Measurements from ENCODE around the gene HEXD. TPM values are rescaled to one million over a fixed set of nuclear protein-coding genes. Genes with fewer than 3 reads are reported as not detected.

The HEXD gene
- total and polyA plus RNA-seq, 10 of the 15 experiments (the other 5 are each of a cell fraction or from before 2014, with no cell fraction given): 1.6 to 24.2 (median 7.0) TPM

- Histone ChIP-seq H3K79me2 (ENCODE audit: control insufficient read depth, insufficient read depth, low read length) (no peaks in the 10 kb centered on the region), H3K4me3 (no peak overlapping the region), H3K27ac (ENCODE audit: control insufficient read depth, insufficient read depth) (no peak overlapping the region), H3K27me3 (replicated peaks in 1 of 2; ENCODE audit: control insufficient read depth in 2 of 2, insufficient read depth in 2 of 2, low read length in 1 of 2) (no peaks in the 10 kb centered on the region), H4K20me1 (ENCODE audit: control insufficient read depth, insufficient read depth) (no peaks in the 10 kb centered on the region), H2AFZ (ENCODE audit: control insufficient read depth, low read depth, low read length) (no peak overlapping the region), H3K4me1 (ENCODE audit: control insufficient read depth, insufficient read depth, low read length) (no peaks in the 10 kb centered on the region), H3K9ac (ENCODE audit: control insufficient read depth, insufficient read depth, low read length) (no peak overlapping the region), H3K9me3 (replicated peaks; ENCODE audit: control insufficient read depth, insufficient read depth, low read length) (no peaks in the 10 kb centered on the region), H3K36me3 (ENCODE audit: control insufficient read depth in 2 of 2, insufficient read depth in 2 of 2, low read length in 1 of 2) (no peaks in the 10 kb centered on the region; a peak in 2 of 4 replicates), H3K4me2 (ENCODE audit: control insufficient read depth, insufficient read depth) (no peak overlapping the region)
- ChIA-PET CTCF (no interaction called here), RAD21 (ENCODE audit: unreplicated experiment) (no interaction called here), SMC1A (ENCODE audit: uncharacterized antibody, unreplicated experiment) (interaction anchor here (0.8 kb wide), 1 partner anchor 30 kb away, joined by 3 read pairs; no protein-coding TSS in a partner anchor), POLR2A (interaction anchor here (0.6 kb wide), 1 partner anchor 500 kb away, joined by 3 read pairs; no protein-coding TSS in a partner anchor)
- intact Hi-C loops (cut with micrococcal nuclease; ENCODE audit: unreplicated experiment): no loop called here
- BruUV-seq (replicated peaks): no TSS peak
- FAIRE-seq: no peak
- in situ Hi-C loops (cut with MboI): no loop called here
- ATAC-seq: no peak
- no peak for DNase-seq (ENCODE audit: low read depth, low spot score)
- 87% methylated on average over 28 of the region's 28 CpGs for WGBS (ENCODE audit: insufficient coverage, insufficient replicate concordance, low lambda C conversion rate, missing lambda C conversion rate)
- TF ChIP-seq TCF12 (IDR thresholded peaks at IDR 0.05; ENCODE audit: low read depth, low read length) (no peak), EZH2 (IDR thresholded peaks at IDR 0.05; ENCODE audit: borderline replicate concordance, control insufficient read depth, low read depth, low read length) (no peak), ZNF687 (IDR thresholded peaks at IDR 0.05) (no peak), KDM1A (IDR thresholded peaks at IDR 0.05; ENCODE audit: borderline replicate concordance) (no peak), SKIL (IDR thresholded peaks at IDR 0.05; ENCODE audit: low read depth, poor library complexity, severe bottlenecking) (no peak)
Observed at GRCh38 chr17:82392209-82392920, 25.8 kb upstream of the HEXD start.

Measured in GM12878 (cell line).